H9 (cell line): ENCODE measurements around the gene YIPF4. TPM values are rescaled to one million over a fixed set of nuclear protein-coding genes. Genes with fewer than 3 reads are reported as not detected.
"Not testable (repeated sequence)": the region's sequence is repeated elsewhere in the genome, so short reads cannot be mapped to it uniquely, and the experiment has no call there.

ENCODE experiments used
- DNase-seq: peaks from one replicate; pipeline ENCODE4 v3.0.0-alpha.2; 2017
- H2AFZ ChIP-seq: one replicate; pipeline ENCODE4 v1.6.1; 2013; ENCODE audit warnings: mild to moderate bottlenecking, low read length, control low read depth, moderate library complexity
- H2AK5ac ChIP-seq: 2 replicates; pipeline ENCODE4 v1.6.1; 2013; ENCODE audit warnings: low read length, control low read depth, mixed read lengths; ENCODE audit not compliant: insufficient read length
- H2BK120ac ChIP-seq: one replicate; pipeline ENCODE4 v1.6.1; 2013; ENCODE audit warnings: low read depth, mild to moderate bottlenecking, low read length, control low read depth, inconsistent platforms; ENCODE audit not compliant: poor library complexity, severe bottlenecking
- H2BK12ac ChIP-seq: 2 replicates; pipeline ENCODE4 v1.6.1; 2013; ENCODE audit warnings: low read length, control low read depth, mixed read lengths, low read depth; ENCODE audit not compliant: insufficient read length
- H2BK15ac ChIP-seq: 2 replicates; pipeline ENCODE4 v1.6.1; 2013; ENCODE audit warnings: low read depth, low read length, control low read depth
- H2BK20ac ChIP-seq: one replicate; pipeline ENCODE4 v1.6.1; 2013; ENCODE audit warnings: low read depth, mild to moderate bottlenecking, low read length, control low read depth, inconsistent platforms; ENCODE audit not compliant: poor library complexity, severe bottlenecking
- H2BK5ac ChIP-seq: 2 replicates; pipeline ENCODE4 v1.6.1; 2013; ENCODE audit warnings: low read length, control low read depth, mixed read lengths; ENCODE audit not compliant: insufficient read length
- H3K14ac ChIP-seq: 2 replicates; pipeline ENCODE4 v1.6.1; 2013; ENCODE audit warnings: low read length, control low read depth; ENCODE audit not compliant: insufficient read depth
- H3K18ac ChIP-seq: 2 replicates; pipeline ENCODE4 v1.6.1; 2013; ENCODE audit warnings: low read depth, mild to moderate bottlenecking, mixed read lengths, low read length, control low read depth; ENCODE audit not compliant: insufficient read length
- H3K23ac ChIP-seq: 2 replicates; pipeline ENCODE4 v1.6.1; 2013; ENCODE audit warnings: low read length, control low read depth, mixed read lengths, low read depth; ENCODE audit not compliant: insufficient read length
- H3K23me2 ChIP-seq: 2 replicates; pipeline ENCODE4 v1.6.1; 2013; ENCODE audit warnings: low read depth, mild to moderate bottlenecking, mixed read lengths, low read length, control low read depth; ENCODE audit not compliant: insufficient read length, poor library complexity, severe bottlenecking
- H3K27ac ChIP-seq: 2 replicates; pipeline ENCODE4 v1.5.1; 2013; ENCODE audit warnings: low read length, control low read depth, mixed read lengths, low read depth; ENCODE audit not compliant: insufficient read length
- H3K27me3 ChIP-seq: 2 replicates; pipeline ENCODE4 v1.6.1; 2013; ENCODE audit warnings: low read length, control low read depth, inconsistent platforms; ENCODE audit not compliant: insufficient read depth
- H3K4ac ChIP-seq: 2 replicates; pipeline ENCODE4 v1.6.1; 2013; ENCODE audit warnings: low read depth, mild to moderate bottlenecking, control low read depth, inconsistent platforms, low read length, moderate library complexity
- H3K4me1 ChIP-seq: 2 replicates; pipeline ENCODE4 v1.6.1; 2013; ENCODE audit warnings: low read length, control low read depth, inconsistent platforms; ENCODE audit not compliant: insufficient read depth
- H3K4me2 ChIP-seq: 2 replicates; pipeline ENCODE4 v1.6.1; 2013; ENCODE audit warnings: low read length, control low read depth, mixed read lengths; ENCODE audit not compliant: insufficient read length, insufficient read depth
- H3K56ac ChIP-seq: 2 replicates; pipeline ENCODE4 v1.6.1; 2013; ENCODE audit warnings: low read depth, mild to moderate bottlenecking, mixed read lengths, low read length, control low read depth; ENCODE audit not compliant: insufficient read length
- H3K79me1 ChIP-seq: 2 replicates; pipeline ENCODE4 v1.6.1; 2013; ENCODE audit warnings: low read depth, mild to moderate bottlenecking, moderate library complexity, low read length, control low read depth, inconsistent platforms; ENCODE audit not compliant: insufficient read depth, poor library complexity, severe bottlenecking
- H3K79me2 ChIP-seq: 2 replicates; pipeline ENCODE4 v1.6.1; 2013; ENCODE audit warnings: low read length, control low read depth, inconsistent platforms; ENCODE audit not compliant: insufficient read depth
- H3K9ac ChIP-seq: 2 replicates; pipeline ENCODE4 v1.6.1; 2013; ENCODE audit warnings: low read length, control low read depth, mixed read lengths; ENCODE audit not compliant: insufficient read length; ENCODE audit errors: extremely low read depth
- H3K9me3 ChIP-seq: one replicate; pipeline ENCODE4 v1.6.1; 2013; ENCODE audit warnings: low read depth, low read length, inconsistent platforms; ENCODE audit not compliant: control insufficient read depth
- H3T11ph ChIP-seq: one replicate; pipeline ENCODE4 v1.6.1; 2013; ENCODE audit warnings: mild to moderate bottlenecking, low read length, control low read depth, inconsistent platforms
- H4K20me1 ChIP-seq: one replicate; pipeline ENCODE4 v1.6.1; 2013; ENCODE audit not compliant: control insufficient read depth, insufficient read length, insufficient read depth
- H4K5ac ChIP-seq: 2 replicates; pipeline ENCODE4 v1.6.1; 2013; ENCODE audit warnings: low read depth, mild to moderate bottlenecking, mixed read lengths, low read length, control low read depth; ENCODE audit not compliant: insufficient read length
- H4K8ac ChIP-seq: replicated peaks from 2 replicates; pipeline ENCODE4 v1.6.1; 2013; ENCODE audit warnings: low read length, control low read depth, mixed read lengths, low read depth; ENCODE audit not compliant: insufficient read length
- H4K91ac ChIP-seq: 2 replicates; pipeline ENCODE4 v1.6.1; 2013; ENCODE audit warnings: low read depth, mild to moderate bottlenecking, moderate library complexity, mixed read lengths, low read length, control low read depth; ENCODE audit not compliant: insufficient read length
- H3K27ac Mint-ChIP-seq, 3 experiments: 2 replicates in 2 of 3; 3 replicates in 1 of 3; pipeline ENCODE4 v1.8.0; 2020 to 2021; ENCODE audit warnings: mixed read lengths in 3 of 3, mild to moderate bottlenecking in 1 of 3, moderate library complexity in 1 of 3
- H3K27me3 Mint-ChIP-seq: 2 replicates; pipeline ENCODE4 v1.8.0; 2021; ENCODE audit warnings: low read depth, mild to moderate bottlenecking, moderate library complexity, mixed read lengths
- H3K36me3 Mint-ChIP-seq, 3 experiments: 2 replicates in 2 of 3; 3 replicates in 1 of 3; pipeline ENCODE4 v1.8.0; 2020 to 2021; ENCODE audit warnings: low read depth in 3 of 3, mixed read lengths in 3 of 3; ENCODE audit not compliant: insufficient read depth in 1 of 3
- H3K4me1 Mint-ChIP-seq, 2 experiments: 2 replicates each; pipeline ENCODE4 v1.8.0; 2020; ENCODE audit warnings: mixed read lengths in 2 of 2
- H3K4me3 Mint-ChIP-seq, 2 experiments: 2 replicates in 1 of 2; 3 replicates in 1 of 2; pipeline ENCODE4 v1.8.0; 2020 to 2021; ENCODE audit warnings: mild to moderate bottlenecking in 2 of 2, mixed read lengths in 2 of 2, moderate library complexity in 1 of 2
- H3K9me3 Mint-ChIP-seq, 2 experiments: 2 replicates in 1 of 2; 3 replicates in 1 of 2; pipeline ENCODE4 v1.8.0; 2020; ENCODE audit warnings: mild to moderate bottlenecking in 2 of 2, mixed read lengths in 2 of 2, moderate library complexity in 1 of 2
- WGBS: extraction: QIAGEN DNeasy Blood & Tissue Kit; methylation state at CpG from one replicate; pipeline ENCODE4 v1.1.7; 2013; ENCODE audit warnings: missing lambda C conversion rate, low lambda C conversion rate, mixed read lengths; ENCODE audit not compliant: insufficient read length; ENCODE audit errors: extremely low coverage; 5-methylcytosine and 5-hydroxymethylcytosine counted together
- total RNA-seq: library from RNA; stranded (reverse); gene quantifications from 2 replicates; pipeline ENCODE4 v1.2.1, GENCODE V29; 2021
- TF ChIP-seq, protein P1 (sequence below): fragments of 200-600 bp; sonication (generic); conservative IDR thresholded peaks from 3 replicates; pipeline ENCODE4 v1.8.0; 2021; ENCODE audit warnings: antibody characterized with exemption, mild to moderate bottlenecking

The YIPF4 gene
- total RNA-seq, 1 experiment from 2014 or later = 26.2 TPM

DNA sequence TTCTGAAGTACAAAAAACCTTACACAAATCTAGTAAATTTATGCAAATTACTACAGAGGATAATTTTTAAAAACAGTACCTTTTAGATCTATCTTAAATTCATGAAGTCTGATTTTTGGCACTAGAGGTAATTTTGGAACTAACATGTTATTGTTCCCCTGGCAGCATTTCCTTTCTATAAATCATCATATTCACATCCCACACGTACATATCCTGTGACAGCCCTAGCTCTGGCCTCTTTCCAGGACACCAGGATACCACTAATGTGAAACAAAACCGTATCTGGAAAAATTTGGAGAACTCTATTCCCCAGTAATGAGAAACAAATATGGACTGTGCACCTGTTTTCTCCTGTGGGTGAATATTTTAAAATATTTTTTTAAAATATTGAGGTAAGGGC, 65.1 kb downstream of the YIPF4 start:
- H3K23me2 ChIP-seq = no peaks in the 10 kb centered on the region
- Mint-ChIP-seq H3K27ac (no peak overlapping the region), H3K4me3 (no peak overlapping the region), H3K4me1 (no peaks in the 10 kb centered on the region), H3K9me3 (no peaks in the 10 kb centered on the region), H3K36me3 (no peaks in the 10 kb centered on the region), H3K27me3 (no peaks in the 10 kb centered on the region)
- H2BK5ac ChIP-seq = no peak overlapping the region
- H2BK120ac ChIP-seq = no peak overlapping the region
- H4K20me1 ChIP-seq = no peaks in the 10 kb centered on the region
- H4K8ac ChIP-seq = no peak overlapping the region
- H3T11ph ChIP-seq = no peak overlapping the region
- H3K18ac ChIP-seq = no peak overlapping the region
- no peak overlapping the region for H2AK5ac ChIP-seq
- no peak for DNase-seq
- H3K14ac ChIP-seq = no peak overlapping the region
- H3K27me3 ChIP-seq = no peaks in the 10 kb centered on the region
- H4K91ac ChIP-seq = no peak overlapping the region
- H3K79me1 ChIP-seq = no peaks in the 10 kb centered on the region
- H2BK15ac ChIP-seq = no peak overlapping the region
- no CpG with 5 or more reads among the region's 2 CpGs for WGBS
- no peak overlapping the region for H3K23ac ChIP-seq
- H3K4ac ChIP-seq = no peak overlapping the region
- H3K27ac ChIP-seq = no peak overlapping the region
- no peak overlapping the region for H2BK12ac ChIP-seq
- TF ChIP-seq, protein P1, sequence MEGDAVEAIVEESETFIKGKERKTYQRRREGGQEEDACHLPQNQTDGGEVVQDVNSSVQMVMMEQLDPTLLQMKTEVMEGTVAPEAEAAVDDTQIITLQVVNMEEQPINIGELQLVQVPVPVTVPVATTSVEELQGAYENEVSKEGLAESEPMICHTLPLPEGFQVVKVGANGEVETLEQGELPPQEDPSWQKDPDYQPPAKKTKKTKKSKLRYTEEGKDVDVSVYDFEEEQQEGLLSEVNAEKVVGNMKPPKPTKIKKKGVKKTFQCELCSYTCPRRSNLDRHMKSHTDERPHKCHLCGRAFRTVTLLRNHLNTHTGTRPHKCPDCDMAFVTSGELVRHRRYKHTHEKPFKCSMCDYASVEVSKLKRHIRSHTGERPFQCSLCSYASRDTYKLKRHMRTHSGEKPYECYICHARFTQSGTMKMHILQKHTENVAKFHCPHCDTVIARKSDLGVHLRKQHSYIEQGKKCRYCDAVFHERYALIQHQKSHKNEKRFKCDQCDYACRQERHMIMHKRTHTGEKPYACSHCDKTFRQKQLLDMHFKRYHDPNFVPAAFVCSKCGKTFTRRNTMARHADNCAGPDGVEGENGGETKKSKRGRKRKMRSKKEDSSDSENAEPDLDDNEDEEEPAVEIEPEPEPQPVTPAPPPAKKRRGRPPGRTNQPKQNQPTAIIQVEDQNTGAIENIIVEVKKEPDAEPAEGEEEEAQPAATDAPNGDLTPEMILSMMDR = no peak
- H3K9me3 ChIP-seq = no peaks in the 10 kb centered on the region
- H3K79me2 ChIP-seq = no peaks in the 10 kb centered on the region
- H3K9ac ChIP-seq = no peak overlapping the region
- no peaks in the 10 kb centered on the region for H3K4me1 ChIP-seq
- no peak overlapping the region for H3K56ac ChIP-seq
- no peak overlapping the region for H2BK20ac ChIP-seq
- no peak overlapping the region for H2AFZ ChIP-seq
- H4K5ac ChIP-seq = no peak overlapping the region
- no peak overlapping the region for H3K4me2 ChIP-seq

GRCh38 chr2:32350797-32351196, 73.1 kb downstream of the YIPF4 start:
- H2AFZ ChIP-seq, H2BK20ac ChIP-seq, H4K5ac ChIP-seq, H3K4me1 ChIP-seq, H3K23me2 ChIP-seq, H3K79me1 ChIP-seq, H3T11ph ChIP-seq, H3K56ac ChIP-seq, H3K27me3 ChIP-seq, H3K18ac ChIP-seq, H2BK5ac ChIP-seq, H3K27ac ChIP-seq, H3K36me3 Mint-ChIP-seq, H2AK5ac ChIP-seq, H3K9me3 Mint-ChIP-seq, H4K91ac ChIP-seq, H3K79me2 ChIP-seq, H3K23ac ChIP-seq, H2BK12ac ChIP-seq, H3K4ac ChIP-seq, H3K9me3 ChIP-seq, H3K27me3 Mint-ChIP-seq, H3K14ac ChIP-seq, H2BK15ac ChIP-seq, DNase-seq, H3K4me1 Mint-ChIP-seq, H3K27ac Mint-ChIP-seq, H3K4me2 ChIP-seq, H2BK120ac ChIP-seq, H3K4me3 Mint-ChIP-seq, H3K9ac ChIP-seq, H4K8ac ChIP-seq, H4K20me1 ChIP-seq: not testable (repeated sequence)
- WGBS = no CpG with 5 or more reads among the region's 3 CpGs
